NCI-H748 treated with DMSO at 0.1 percent for 48 hours (cell line): ENCODE results near the gene HK3.

Experiments used
- DNase-seq: peaks from one replicate; lab custom pipeline; 2025; lab: John Stamatoyannopoulos, UW

HK3 gene

DNA sequence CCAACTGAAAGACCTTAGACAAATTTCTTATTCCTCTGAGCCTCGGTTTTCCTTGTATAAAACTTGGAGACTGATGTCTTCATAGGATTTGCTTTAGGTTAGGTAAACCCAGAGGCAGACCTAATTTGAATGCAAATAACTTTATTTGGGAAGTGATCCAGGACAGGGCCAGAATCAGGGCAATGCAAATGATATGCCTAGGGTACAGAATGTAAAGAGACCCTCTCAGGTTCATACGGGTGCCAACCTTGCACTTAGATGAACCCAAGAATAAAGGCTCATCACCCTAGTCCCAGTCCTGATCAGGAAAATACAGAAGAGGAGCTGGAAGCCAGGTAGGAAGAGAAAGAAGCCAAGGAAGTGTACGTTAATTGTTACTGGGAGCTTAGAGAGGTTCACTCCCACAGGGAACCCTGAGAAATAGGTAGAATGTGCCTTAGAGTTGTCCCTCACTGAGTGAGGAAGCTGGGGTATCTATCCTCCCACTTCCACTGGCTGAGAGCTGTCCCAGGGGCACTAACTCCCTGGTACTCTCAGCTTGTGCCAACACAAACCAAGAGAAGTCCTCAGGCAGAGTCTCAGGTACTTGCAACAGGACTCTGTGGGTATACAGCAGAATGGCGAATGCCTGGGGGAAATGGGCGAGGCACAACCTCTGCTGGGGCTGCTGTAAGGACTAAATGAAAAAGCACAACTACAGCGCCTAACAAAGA lies 3.1 kb upstream of the HK3 start:
- no peak for DNase-seq

DNA sequence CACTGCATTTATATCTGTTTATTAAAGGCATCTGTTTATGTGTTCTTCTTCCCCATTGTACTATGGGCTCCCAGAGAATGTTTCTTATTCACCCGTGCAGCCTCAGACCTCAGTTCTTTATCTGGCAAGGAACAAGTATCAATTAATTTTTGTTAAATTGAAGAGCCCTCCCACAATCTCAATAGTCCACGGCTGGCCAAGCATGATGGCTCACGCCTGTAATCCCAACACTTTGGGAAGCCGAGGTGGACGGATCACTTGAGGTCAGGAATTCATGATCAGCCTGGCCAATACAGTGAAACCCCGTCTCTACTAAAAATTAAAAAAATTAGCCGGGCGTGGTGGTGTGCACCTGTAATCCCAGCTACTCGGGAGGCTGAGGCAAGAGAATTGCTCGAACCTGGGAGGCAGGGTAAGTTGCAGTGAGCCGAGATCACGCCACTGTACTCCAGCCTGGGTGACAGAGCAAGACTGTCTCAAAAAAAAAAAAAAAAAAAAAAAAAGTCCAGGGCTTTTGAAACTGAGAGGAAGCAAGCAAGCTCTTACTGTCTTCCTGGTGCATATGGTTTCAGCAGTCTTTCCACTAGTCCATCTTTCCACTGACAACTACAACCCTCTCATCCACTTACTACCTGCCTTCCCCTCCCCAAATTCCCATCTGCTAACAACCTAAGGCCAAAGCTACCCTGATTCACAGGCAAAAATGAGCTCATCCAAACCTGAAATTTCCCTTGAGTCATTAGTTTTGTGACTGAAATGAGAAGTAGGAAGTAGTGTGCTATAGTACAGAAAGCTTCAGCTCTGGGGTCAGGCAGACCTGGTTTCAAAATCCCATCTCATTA lies 2.3 kb upstream of the HK3 start:
- no peak for DNase-seq

DNA sequence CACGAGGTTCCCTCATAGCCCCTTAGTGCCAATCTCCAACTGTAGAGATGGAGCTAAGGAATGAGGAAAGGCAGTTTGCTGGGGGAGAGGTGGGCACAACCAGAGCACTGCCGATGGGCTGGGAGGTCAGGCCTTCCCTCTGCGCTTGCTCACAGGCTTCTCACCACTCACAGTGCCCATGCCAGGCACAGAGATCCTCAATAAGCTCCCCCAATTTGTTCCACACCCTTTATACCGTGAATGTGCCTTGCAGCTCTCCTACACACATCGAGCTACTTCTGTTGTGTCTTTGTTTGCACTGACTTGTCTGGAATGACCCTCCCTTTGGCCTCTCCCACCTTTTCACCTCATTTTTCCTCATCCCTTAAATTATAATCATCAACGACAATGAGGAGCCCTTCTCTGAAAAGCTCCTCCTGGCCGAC lies 1.6 kb upstream of the HK3 start:
- DNase-seq = no peak

DNA sequence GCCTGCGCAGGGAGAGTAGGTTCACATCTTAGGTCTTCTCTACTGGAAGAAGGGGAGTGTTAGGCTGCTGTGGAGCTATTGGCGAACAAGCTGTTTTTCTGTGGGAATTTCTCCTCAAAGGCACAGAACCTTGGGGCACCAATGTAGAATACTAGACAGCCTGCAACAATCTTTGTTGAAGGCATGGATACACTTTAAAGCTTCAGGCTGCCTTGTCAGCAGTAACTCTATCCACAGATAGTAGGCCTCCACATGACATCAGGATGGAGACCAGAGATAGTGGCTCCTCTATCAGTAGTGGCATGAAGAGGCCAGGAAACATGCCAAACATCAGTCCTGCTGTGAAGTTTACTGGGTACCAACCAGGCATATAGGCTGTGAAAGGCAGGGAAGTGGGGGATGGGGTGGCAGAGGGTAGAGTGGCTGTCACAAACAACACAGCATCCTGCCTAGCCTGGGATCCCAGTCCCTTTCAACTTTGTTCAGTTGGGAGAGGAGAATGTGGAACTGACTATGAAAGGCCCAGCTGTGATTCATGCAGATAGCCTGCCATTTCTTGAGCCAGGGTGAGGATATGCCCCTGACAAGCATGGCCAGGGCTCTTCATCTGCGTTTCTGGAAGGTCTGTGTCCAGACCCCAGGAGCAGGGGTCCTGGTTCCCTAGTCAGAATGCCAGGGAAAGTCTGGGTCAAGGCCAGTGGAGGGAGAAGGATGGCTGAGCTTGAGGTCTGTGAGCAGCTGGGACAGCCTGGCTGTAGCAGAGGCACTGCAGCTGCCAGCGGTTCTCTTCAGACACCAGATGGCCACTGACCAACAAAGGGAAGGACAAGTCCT lies 1.0 kb upstream of the HK3 start:
- no peak for DNase-seq

DNA sequence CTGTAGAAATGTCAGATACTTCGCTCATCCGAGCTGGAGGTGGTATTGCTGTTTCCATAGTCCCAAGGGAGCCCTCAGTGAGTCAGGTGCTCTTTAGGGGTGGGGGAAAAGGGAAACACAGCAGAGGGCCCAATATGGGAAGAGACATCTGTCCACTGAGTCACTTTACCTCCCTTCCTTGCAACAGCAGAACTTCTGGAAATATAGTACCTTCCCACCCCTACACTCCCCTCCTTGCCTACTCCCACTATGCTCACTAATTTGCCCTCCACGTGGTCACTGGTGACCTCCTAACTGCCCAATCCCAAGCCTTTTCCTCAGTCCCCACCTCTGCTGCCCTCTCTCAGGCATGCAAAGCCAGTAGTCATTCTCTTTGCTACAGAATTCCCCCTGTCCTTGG lies 1.9 kb downstream of the HK3 start:
- DNase-seq = no peak

DNA sequence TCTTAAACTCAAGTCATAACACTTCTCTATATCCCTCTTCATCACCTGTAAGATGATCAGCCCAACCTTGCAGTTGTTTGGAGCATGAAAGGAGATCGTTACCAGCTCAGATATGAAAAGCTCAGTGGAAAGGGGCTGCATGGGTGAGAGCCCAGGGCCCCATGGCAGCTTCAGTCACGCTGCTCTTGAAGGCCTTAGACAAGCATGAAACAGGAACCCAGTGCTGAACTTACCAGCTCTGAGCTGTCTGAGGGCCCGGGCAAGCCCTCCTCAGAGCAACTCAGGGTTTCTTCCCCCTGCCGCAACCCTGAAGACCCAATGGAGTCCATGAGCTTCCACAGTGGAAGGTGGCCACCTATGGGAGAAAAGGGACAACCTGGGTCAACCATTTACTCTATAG lies 3.3 kb downstream of the HK3 start:
- DNase-seq = no peak

DNA sequence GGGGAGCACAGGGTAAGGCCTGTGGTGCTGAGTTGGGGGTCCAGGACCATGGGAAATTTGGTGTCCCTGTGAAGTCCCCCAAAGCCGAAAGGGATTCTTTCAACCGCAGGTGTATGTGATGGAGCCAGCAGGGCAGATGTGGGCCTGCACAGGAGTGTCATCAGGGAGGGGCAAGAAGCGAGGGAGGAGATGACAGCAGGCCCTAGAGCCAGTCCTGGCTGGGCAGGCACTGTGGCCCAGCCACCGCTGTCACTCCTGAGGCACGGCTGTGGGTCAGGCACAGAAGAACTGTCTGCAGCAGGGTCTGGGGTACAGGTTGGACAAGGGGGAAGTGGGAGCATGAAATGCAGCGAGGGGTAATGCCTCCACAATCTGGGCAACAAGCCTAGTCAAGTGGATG lies 4.8 kb downstream of the HK3 start:
- DNase-seq = no peak

DNA sequence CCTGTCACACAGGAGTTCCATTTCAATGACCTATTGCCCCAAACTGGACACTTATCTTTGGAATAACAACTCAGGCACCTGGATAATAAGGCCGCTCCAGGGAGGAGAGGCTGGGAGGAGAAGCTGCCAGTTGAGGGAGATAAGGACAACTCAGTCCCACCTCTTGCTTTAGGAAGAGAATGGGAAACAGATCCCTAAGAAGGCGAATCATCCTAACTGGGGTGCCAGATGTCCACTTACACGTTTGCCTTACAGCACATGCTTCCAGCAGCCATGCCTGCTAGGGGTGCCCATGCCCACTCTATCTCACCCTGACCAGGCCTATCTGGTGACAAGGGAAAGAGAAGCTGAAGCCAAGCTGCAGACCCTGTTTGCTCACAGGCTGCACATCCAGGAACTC lies 6.5 kb downstream of the HK3 start:
- DNase-seq = no peak

DNA sequence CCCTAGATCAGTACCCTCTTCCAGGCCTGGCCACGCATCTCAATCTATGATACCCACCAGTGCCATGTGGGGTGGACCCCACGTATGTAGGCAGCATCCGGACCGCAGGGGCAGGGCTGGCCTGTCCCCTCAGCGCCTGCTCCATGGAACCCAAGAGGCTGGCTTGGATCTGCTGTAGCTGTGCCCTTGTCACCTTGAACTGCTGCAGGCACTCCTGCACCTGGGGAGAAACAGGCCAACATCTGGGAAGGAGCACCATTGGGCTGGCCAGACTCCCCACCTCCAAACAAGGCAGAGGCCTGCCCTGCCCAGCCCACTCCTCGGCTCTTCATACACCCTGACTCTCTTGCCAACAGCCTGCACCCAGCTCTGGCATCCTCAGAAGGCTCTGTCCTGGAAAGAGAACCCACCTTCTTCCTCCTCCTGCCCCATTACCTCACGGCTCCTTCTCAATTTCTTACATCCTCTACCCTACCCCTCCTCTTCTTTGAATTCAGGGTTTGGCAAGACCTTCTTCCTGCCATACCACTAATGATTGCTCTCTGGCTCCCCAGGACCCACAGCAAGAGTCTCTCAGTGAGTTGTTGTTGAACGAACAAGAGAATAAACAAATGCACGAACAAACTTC lies 7.7 kb downstream of the HK3 start:
- no peak for DNase-seq

DNA sequence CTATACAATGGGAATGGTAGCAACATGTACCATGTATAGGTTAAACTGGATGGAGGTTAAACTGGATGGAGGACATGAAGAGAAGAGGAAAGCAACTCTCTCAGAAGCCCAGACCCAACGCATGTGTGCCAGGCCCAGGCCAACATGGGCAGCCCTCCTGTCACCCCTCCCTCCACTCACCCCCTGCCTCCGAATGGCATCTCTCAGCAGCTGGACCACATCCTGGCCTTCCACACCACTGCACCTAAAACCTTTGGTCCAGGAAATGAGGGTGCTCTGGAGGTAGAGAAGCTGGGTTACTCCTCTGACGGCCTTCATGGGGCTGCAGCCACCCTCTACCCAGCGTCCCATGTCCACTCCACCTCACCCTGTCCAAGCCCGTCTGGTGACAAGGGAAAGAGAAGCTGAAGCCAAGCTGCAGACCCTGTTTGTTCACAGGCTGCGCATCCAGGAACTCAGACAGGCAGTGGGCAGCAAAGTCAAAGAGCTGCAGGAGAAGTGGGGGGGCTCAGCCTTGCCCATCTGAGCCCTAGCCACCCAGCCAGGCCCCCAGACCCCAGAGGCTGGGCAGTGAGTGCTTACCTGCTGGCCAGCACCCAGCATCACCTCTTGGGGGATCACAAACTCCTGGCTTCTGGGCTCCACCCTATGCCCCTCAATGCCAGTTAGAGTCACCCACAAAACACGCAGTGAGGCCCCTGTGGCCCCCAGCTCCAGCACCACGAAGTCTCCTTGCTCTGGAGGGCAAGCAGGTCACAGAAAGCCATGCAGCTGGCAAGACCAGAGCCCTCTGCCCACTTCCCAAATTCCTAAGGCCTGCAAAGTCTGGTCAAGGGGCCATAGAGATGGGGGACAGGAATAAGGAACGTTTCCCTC lies 8.5 kb downstream of the HK3 start:
- no peak for DNase-seq

DNA sequence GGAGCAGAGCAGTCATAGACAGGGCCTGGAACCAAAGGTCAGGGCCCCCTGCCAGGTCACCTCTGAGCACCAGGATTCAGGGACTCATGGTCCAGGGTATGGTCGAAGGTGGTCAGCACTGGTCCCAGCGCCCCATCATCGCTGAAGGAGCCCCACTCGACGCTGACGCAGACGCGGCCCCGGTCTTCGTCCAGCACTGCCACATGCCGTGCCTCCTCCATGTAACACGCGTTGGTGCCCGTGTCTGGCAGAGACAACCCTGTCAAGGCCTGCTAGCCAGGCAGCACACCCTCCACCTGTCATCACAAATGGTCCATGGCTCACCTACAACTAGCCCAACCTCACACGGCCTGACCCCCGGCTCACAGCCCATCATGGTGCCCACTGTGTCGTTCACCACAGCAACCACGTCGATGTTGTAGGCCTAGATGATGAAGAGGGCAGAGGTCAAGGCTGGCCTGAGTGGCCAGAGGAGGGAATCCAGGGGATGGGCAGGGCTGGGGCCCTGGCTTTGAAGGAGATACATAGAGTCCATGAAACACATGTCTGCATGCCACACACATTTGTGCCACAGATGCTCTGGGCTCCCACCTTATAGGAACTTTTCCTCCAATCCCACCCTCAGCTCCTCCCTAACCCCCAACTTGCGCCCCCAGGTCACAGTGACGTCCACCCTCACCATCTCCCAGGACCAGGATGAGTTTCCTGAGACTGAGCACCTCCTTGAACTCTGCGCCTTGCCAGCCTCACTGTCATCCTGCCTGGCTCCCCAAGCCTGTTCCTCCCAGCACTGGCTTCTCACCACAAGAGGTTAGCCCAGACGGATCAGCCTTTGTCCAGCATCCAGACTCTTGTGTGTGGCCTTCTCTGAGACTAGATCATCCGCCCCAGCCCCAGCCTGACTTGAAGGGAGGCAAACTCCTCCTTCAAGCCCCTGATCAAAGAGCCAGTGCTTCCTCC lies 9.5 kb downstream of the HK3 start:
- DNase-seq = no peak

DNA sequence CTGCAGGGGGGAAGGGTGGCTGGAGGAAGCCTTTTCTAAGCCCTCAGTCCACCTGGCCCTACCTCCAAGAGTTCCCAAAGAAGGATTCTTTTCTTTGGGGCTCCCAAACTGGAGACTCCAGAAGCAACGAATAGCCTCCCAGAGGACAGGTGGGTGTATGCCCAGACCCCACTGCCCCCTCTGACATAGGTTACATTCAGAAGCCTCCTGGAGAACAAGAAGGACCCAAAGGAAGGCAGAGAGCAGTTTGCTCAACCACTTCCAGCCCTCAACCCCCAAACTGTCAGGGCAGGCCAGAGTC lies 10.3 kb downstream of the HK3 start:
- DNase-seq = no peak

DNA sequence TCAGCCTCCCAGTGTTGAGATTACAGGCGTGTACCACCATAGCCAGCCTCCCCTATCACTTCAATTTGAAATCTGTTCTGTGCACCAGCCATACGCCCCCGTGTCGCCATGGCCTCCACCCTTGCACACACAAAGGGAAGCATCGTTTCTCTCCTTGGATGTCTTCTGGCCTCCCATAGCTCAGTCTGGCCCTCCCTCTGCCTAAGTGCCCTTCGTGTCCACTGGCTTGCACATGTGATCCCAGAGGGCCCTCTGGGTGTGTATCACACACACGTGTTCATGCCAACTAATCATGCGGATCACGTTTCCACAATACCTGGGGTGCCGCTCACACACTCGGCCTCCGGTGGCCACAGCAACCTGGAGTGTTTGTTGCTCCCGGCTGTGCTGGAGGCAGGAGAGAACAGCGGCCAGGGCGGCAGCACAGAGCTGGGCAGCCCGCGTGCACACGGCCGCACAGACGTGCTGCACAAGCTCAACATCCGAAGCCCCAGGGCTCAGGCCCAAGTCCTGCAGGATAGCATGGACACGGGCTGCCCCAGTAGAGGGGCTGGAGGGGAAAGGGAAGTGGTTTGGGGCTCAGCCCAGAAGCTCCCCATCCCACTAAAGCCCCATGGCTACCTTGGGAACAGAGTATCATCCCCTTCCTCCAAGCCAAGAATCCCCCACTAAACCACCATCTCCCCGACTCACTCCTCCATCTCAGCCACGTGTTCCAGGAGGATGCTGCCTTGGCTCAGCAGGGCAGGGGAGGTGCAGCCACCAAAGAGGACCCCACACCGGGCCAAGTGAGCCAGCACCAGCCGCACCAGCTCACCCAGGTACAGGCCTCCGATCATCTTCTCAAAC lies 10.9 kb downstream of the HK3 start:
- no peak for DNase-seq

DNA sequence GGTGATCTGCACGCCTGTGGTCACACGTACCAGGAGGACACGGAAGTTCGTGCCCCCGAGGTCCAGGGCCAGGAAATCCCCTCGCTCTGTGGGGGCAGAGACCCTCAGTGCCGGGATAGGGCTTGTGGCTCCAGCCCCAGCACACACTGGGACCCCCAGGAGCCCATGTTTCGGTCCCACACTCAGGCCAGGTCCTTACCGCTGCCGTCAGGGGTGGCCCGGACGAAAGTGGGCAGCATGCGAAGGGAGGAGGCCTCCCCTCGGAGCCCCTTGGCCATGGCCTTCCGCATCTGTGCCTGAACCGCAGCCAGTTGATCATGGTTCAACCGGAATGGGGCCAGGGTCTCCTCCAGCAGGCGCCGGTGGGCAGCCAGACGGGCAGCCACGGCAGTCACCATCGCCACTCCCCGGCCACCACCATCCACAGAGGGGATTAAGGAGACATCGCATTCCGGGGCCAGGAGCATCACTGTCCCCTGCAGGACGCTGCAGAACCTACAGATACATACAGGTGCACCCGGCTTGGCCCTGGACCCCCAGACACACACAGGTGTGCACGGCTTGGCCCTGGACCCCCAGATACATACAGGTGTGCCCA lies 11.8 kb downstream of the HK3 start:
- DNase-seq = no peak

DNA sequence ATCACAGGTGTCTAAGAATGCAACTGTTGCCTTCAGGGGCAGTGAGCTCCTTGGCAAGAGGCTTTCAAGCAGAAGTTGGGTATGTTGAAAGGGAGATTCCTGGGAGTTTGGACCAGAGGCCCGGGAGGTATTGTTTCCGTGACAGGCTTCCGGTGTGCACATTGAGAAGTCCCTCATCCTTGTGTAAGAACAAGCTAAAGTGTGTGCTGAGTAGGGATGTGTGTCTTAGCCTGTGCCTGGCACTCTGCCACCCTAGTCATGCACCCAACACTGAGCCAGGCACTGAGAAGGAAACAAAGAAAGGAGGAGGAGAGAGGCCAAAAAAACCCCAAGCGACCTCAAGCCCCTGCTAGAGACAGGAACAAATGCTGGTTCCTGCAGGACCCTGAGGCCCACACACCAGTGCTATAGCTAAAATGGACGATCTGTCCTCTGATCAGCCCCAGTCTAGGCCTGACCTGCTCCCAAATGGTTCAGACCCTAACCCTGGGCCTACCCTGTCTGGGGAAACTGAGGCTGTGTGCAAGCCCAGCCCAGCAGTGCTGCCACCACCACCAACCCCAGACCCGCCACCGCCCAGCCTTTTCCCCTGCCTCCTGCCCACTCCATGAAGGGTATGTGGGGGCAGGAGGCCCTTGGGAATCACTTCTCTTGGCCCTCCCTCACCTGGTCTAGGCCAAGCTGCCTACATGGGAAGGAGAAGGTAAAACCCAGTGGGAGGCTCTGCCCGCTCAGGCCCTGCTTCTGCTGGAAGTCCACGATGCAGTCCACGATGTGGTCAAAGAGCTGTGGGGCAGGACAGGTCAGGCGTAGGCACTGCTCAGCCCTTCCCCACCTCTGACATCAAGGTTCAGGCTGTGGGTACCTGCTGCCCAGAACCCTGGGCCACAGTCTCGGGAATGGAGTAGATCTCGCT lies 12.6 kb downstream of the HK3 start:
- DNase-seq = no peak

DNA sequence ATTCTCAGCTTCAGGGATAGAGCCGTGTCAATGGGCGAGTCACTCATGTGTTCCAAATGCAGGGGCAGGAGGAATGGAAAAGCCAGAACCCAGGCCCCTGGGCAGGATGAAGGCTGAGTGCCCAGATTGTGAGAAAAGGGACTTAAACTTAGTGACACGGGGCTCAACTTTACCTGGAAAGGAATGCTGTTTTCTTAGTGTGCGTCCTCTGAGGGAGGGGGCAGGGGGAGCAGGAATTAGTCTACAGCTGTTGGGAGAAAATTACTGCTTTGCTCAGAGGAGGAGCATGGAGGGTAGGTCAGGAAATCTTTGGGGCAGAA lies 14.6 kb downstream of the HK3 start:
- DNase-seq = no peak

DNA sequence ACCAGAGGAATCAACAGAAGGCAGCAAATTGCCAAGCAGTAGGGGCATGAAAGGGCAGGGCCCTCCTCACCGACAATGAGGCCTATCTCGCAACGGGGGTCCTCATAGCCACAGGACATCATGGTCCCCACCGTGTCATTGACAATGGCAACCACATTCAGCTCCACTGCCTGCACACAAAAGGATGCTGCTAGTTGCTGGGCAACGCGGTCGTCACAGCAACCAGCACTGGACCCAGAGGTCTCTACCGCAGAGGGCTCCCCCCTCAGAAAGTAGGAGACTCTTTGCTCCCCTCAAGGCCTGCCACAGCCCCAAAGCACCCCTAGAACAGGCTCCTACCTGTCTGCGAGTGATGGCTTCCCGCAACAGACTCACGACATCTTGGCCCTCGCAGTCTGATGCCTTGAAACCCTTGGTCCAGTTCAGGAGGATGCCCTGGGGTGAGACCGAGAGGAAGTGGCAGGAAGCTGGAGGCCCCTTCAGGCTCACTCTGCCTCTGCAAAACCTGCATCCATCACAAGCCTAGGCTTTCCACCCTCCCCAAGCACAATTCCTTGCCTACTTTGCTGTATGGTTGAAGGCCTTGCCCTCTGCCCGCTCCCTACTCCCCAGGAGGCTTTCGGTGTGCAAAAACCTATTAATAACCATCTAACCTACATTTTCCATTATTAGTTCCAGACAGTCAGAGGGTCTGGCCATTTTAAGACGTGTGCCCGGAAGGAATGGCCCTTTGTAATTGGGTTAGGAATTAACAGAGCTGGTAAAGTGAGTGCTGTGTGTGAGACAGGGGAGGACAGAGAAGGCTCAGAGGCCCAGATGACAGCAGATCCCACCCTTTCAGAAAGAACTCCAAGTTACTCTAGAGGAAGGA lies 15.2 kb downstream of the HK3 start:
- DNase-seq = no peak
